Testis (tissue), 3 donors: Measurements from ENCODE around the gene ARMC3. TPM values are rescaled to one million over a fixed set of nuclear protein-coding genes. Genes with fewer than 3 reads are reported as not detected.

Source experiments
- DNase-seq: peaks from one replicate; pipeline ENCODE4 v3.0.0-alpha.2; 2019
- H3K27ac ChIP-seq, 2 donors: fragments of 200-600 bp; sonication (generic); one replicate each; pipeline ENCODE4 v1.5.1; 2019
- H3K27me3 ChIP-seq: fragments of 200-600 bp; sonication (generic); one replicate; pipeline ENCODE4 v1.5.1; 2019
- H3K36me3 ChIP-seq: fragments of 200-600 bp; sonication (generic); one replicate; pipeline ENCODE4 v1.5.1; 2017; ENCODE audit warnings: low read depth; ENCODE audit errors: missing control alignments
- H3K4me1 ChIP-seq: fragments of 200-600 bp; sonication (generic); one replicate; pipeline ENCODE4 v1.5.1; 2019
- H3K4me3 ChIP-seq, 2 donors: fragments of 200-600 bp; sonication (generic); one replicate each; pipeline ENCODE4 v1.5.1; 2017 to 2019
- H3K9me3 ChIP-seq: fragments of 200-600 bp; sonication (generic); one replicate; pipeline ENCODE4 v1.5.1; 2017
- POLR2A ChIP-seq: fragments of 450-650 bp; IDR thresholded peaks from one replicate; pipeline ENCODE4 v1.6.1; 2017; ENCODE audit warnings: antibody characterized with exemption, mild to moderate bottlenecking, moderate library complexity
- WGBS, 2 donors: methylation state at CpG; one replicate each; pipeline ENCODE4 v1.1.5; 2018; 5-methylcytosine and 5-hydroxymethylcytosine counted together
- intact Hi-C: fragments of 100-400 bp; cut with DNase I; formaldehyde crosslinking; loops from one replicate; pipeline ENCODE4 v1.15.1; 2023; ENCODE audit warnings: low total_unique reads
- polyA plus RNA-seq: library from polyadenylated mRNA; stranded (reverse); fragments of 350-450 nt; fragmentation: Illumina TruSeq; extraction: RNeasy Lipid Tissue Mini Kit (QIAGEN cat#74804); gene quantifications from one replicate; pipeline ENCODE4 v1.2.3, GENCODE V29; 2014; ENCODE audit warnings: low read depth, low replicate concordance; ENCODE audit not compliant: insufficient read depth
- total RNA-seq, 2 donors: library from RNA; depleted of rRNA; stranded (reverse); fragments of >200 nt; gene quantifications; one replicate each; pipeline ENCODE4 v1.2.3, GENCODE V29; 2016
- TF ChIP-seq, protein P1 (sequence below), 3 experiments: fragments of 450-650 bp in 2 of 3; fragments of 200-600 bp in 1 of 3; sonication (generic) in 1 of 3; IDR thresholded peaks; one replicate each; pipeline ENCODE4 v1.5.1; 2016 to 2019; ENCODE audit warnings: antibody characterized with exemption in 3 of 3, mild to moderate bottlenecking in 2 of 3, moderate library complexity in 1 of 3

The ARMC3 gene
- total and polyA plus RNA-seq, 3 donors from 2014 or later, result 20.3 to 63.9 (median 39.2) TPM

DNA sequence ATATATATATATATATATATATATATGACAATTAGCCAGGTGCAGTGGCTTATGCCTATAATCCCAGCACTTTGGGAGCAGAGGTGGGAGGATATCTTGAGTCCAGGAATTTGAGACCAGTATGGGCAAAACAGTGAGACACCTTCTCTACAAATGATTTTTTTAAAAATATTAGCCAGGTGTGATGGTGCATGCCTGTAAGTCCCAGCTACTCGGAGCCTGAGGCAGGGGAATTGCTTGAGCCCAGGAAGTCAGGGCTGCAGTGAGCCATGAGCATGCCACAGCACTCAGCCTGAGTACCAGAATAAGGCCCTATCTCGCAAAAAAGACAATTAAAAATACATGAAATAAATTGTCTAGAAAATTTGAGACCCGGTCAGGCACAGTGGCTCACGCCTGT is 120.3 kb downstream of the ARMC3 start:
- intact Hi-C loops, result no loop called here
- DNase-seq, result no peak

DNA sequence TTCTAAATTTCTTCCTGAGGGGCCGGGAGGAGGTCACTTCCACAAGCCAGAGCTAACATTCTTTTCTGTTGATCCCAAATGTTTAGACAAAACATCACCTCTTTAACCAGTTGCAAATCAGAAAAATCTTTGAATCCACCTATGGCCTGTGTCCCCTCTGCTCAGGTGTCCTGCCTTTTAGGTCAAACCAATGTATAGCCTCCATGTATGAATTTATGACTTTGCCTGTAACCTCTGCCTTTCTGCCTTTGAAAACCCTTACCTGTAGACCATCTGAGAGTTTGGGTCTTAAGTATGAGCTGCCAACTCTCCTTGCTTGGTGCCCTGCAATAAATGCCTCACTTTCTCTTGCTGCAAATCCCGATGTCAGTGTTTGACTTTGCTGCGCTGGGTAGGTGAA is 123.4 kb downstream of the ARMC3 start:
- H3K9me3 ChIP-seq, result no peaks in the 10 kb centered on the region
- no peaks in the 10 kb centered on the region for H3K36me3 ChIP-seq
- no peak overlapping the region for H3K27ac ChIP-seq
- no peaks in the 10 kb centered on the region for H3K4me1 ChIP-seq
- intact Hi-C loops, result no loop called here
- no peaks in the 10 kb centered on the region for H3K27me3 ChIP-seq
- no peak for TF ChIP-seq POLR2A
- TF ChIP-seq, protein P1, sequence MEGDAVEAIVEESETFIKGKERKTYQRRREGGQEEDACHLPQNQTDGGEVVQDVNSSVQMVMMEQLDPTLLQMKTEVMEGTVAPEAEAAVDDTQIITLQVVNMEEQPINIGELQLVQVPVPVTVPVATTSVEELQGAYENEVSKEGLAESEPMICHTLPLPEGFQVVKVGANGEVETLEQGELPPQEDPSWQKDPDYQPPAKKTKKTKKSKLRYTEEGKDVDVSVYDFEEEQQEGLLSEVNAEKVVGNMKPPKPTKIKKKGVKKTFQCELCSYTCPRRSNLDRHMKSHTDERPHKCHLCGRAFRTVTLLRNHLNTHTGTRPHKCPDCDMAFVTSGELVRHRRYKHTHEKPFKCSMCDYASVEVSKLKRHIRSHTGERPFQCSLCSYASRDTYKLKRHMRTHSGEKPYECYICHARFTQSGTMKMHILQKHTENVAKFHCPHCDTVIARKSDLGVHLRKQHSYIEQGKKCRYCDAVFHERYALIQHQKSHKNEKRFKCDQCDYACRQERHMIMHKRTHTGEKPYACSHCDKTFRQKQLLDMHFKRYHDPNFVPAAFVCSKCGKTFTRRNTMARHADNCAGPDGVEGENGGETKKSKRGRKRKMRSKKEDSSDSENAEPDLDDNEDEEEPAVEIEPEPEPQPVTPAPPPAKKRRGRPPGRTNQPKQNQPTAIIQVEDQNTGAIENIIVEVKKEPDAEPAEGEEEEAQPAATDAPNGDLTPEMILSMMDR (IDR thresholded peaks at IDR 0.05), result no peak
- no peak overlapping the region for H3K4me3 ChIP-seq
- DNase-seq, result no peak
- 86 to 95% methylated on average over 3 of the region's 3 CpGs for WGBS, 2 donors

More for the DNA sequence above, 120.3 kb downstream of the ARMC3 start:
- no peak overlapping the region for H3K4me3 ChIP-seq
- H3K4me1 ChIP-seq, result no peaks in the 10 kb centered on the region
- H3K27me3 ChIP-seq, result no peaks in the 10 kb centered on the region
- no peak for TF ChIP-seq POLR2A
- TF ChIP-seq, protein P1 (IDR thresholded peaks at IDR 0.05), result no peak
- 87 to 95% methylated on average over 4 of the region's 4 CpGs for WGBS, 2 donors
- no peaks in the 10 kb centered on the region for H3K36me3 ChIP-seq
- no peak overlapping the region for H3K27ac ChIP-seq
- H3K9me3 ChIP-seq, result no peaks in the 10 kb centered on the region

DNA sequence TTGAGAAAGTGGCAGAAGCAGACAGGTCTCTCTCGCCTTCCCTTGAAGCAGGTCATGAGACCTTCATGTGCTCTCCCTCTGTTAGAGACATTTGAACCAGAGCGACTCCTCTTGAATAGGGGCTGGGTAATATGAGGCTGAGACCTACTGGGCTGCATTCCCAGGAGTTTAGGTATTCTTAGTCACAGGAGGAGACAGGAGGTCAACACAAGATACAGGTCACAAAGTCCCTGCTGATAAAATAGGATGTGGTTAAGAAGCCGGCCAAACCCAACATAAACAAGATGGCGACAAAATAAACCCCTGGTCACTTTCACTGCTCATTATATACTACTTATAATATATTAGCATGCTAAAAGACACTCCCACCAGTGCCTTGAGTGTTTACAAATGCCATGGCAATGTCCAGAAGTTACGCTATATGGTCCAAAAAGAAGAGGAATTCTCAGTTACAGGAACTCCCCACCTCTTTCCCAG is 124.0 kb downstream of the ARMC3 start:
- intact Hi-C loops, result no loop called here
- no peaks in the 10 kb centered on the region for H3K4me1 ChIP-seq
- DNase-seq, result no peak
- H3K27me3 ChIP-seq, result no peaks in the 10 kb centered on the region
- 93 to 95% methylated on average over 5 of the region's 5 CpGs for WGBS, 2 donors
- TF ChIP-seq POLR2A, result no peak
- TF ChIP-seq, protein P1 (IDR thresholded peaks at IDR 0.05), result no peak
- no peaks in the 10 kb centered on the region for H3K36me3 ChIP-seq
- no peak overlapping the region for H3K27ac ChIP-seq
- no peak overlapping the region for H3K4me3 ChIP-seq
- H3K9me3 ChIP-seq, result no peaks in the 10 kb centered on the region

DNA sequence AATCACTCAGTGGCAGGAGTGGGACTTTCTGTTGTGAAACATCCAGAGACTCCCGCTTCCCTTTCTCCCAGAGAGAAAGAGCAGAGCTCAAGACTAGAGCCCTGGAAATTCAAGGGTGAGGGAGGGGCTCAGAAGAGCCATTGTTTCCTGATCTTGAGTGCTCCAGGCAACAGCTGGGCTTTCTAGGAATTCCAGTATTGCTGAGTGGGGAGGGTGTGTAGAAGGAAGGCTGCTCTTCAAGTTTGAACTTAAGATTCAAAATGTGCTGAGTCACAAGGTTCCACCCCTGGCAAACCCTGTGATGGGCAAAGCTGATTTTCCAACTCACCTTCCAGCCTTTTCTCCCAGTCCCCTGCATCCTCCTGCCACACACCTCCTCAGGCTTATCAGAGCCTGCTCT is 125.2 kb downstream of the ARMC3 start:
- no peaks in the 10 kb centered on the region for H3K9me3 ChIP-seq
- intact Hi-C loops, result no loop called here
- no peak overlapping the region for H3K4me3 ChIP-seq
- no peaks in the 10 kb centered on the region for H3K4me1 ChIP-seq
- H3K36me3 ChIP-seq, result no peaks in the 10 kb centered on the region
- TF ChIP-seq, protein P1 (IDR thresholded peaks at IDR 0.05), result no peak
- TF ChIP-seq POLR2A, result no peak
- 76% methylated on average over 1 of the region's 1 CpG for WGBS, 2 donors
- no peaks in the 10 kb centered on the region for H3K27me3 ChIP-seq
- no peak overlapping the region for H3K27ac ChIP-seq
- no peak for DNase-seq

DNA sequence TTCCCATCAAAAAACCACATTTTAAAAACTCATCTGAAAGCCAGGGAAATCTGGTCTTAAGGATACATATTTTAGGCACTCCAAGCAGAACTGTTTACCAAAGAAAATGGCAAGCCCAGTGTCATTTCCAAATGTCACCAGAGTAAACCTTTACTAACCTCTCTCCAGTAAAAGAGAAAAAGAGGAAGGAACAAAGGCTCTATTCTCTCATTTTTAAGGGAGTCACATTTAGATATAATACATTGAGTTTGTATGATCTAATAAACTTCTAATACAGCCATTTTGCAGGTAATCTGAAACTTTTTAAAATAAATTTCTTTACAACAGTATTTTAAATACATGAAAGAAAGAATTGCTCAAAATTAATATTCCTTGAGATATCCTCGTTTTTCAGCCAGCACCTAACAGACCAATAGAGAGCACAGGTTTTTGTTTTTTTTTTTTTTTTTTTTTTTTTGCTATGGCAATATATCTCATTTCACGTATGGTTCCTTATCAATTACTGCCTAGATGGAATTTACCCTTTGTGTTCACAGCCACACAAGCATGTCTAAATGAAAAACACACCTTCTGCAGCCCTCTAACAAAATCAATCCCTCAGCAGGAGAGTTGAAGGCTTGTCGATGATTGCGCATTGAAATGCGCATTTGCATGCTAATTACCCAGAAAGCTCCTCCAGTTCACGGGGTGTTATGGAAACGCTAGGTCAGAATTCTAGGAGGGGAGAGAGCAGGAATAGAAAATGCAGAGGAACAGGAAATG is 127.8 kb downstream of the ARMC3 start:
- 38 to 51% methylated on average over 7 of the region's 7 CpGs for WGBS, 2 donors
- no peaks in the 10 kb centered on the region for H3K9me3 ChIP-seq
- H3K36me3 ChIP-seq, result no peaks in the 10 kb centered on the region
- H3K27ac ChIP-seq, result no peak overlapping the region
- no peaks in the 10 kb centered on the region for H3K4me1 ChIP-seq
- no peak for DNase-seq
- H3K4me3 ChIP-seq, result no peak overlapping the region
- H3K27me3 ChIP-seq, result no peaks in the 10 kb centered on the region
- intact Hi-C loops, result no loop called here
- no peak for TF ChIP-seq POLR2A
- TF ChIP-seq, protein P1 (IDR thresholded peaks at IDR 0.05), result no peak
